GM21529 (cell line): Measurements from ENCODE around the gene AHSG.

Experiments used
- ATAC-seq: cut with Tn5 transposase; IDR thresholded peaks from one replicate; pipeline ENCODE4 v1.9.1; 2021; ENCODE audit not compliant: unreplicated experiment

The AHSG gene

GRCh38 chr3:186590580-186591295, 22.1 kb upstream of the AHSG start:
- no peak for ATAC-seq

- ATAC-seq, result no peak
These were observed 20.2 kb upstream of the AHSG start for GRCh38 chr3:186592682-186593081.

GRCh38 chr3:186593862-186594261, 19.0 kb upstream of the AHSG start:
- no peak for ATAC-seq

- no peak for ATAC-seq
These were observed 18.2 kb upstream of the AHSG start for GRCh38 chr3:186594591-186595113.

- ATAC-seq, result no peak
These were observed 16.1 kb upstream of the AHSG start for GRCh38 chr3:186596568-186597287.

- no peak for ATAC-seq
These were observed 14.6 kb upstream of the AHSG start for GRCh38 chr3:186598108-186598784.

GRCh38 chr3:186598794-186599141, 14.1 kb upstream of the AHSG start:
- ATAC-seq, result no peak

- no peak for ATAC-seq
These were observed 13.6 kb upstream of the AHSG start for GRCh38 chr3:186599142-186599784.

GRCh38 chr3:186599785-186600166, 13.1 kb upstream of the AHSG start:
- ATAC-seq, result no peak

GRCh38 chr3:186600896-186601295, 12.0 kb upstream of the AHSG start:
- no peak for ATAC-seq

- ATAC-seq, result no peak
These were observed 9.7 kb upstream of the AHSG start for GRCh38 chr3:186603159-186603558.

- no peak for ATAC-seq
These were observed 7.8 kb upstream of the AHSG start for GRCh38 chr3:186605078-186605477.

- ATAC-seq, result no peak
These were observed 7.0 kb upstream of the AHSG start for GRCh38 chr3:186605561-186606545.

- ATAC-seq, result no peak
These were observed 4.1 kb upstream of the AHSG start for GRCh38 chr3:186608624-186609215.

GRCh38 chr3:186609247-186609868, 3.5 kb upstream of the AHSG start:
- ATAC-seq, result no peak

- no peak for ATAC-seq
These were observed 795 bp upstream of the AHSG start for GRCh38 chr3:186612065-186612464.

- no peak for ATAC-seq
These were observed 891 bp downstream of the AHSG start for GRCh38 chr3:186613637-186614265.

- ATAC-seq, result no peak
These were observed 1.4 kb downstream of the AHSG start for GRCh38 chr3:186614266-186614596.
